SIG-M5 (cell line): ENCODE measurements around the gene IL1RAPL2.
"Not testable (repeated sequence)": the region's sequence is repeated elsewhere in the genome, so short reads cannot be mapped to it uniquely, and the experiment has no call there.

Experiments used
- DNase-seq: peaks from one replicate; lab custom pipeline; 2025; lab: John Stamatoyannopoulos, UW

Gene IL1RAPL2

DNA sequence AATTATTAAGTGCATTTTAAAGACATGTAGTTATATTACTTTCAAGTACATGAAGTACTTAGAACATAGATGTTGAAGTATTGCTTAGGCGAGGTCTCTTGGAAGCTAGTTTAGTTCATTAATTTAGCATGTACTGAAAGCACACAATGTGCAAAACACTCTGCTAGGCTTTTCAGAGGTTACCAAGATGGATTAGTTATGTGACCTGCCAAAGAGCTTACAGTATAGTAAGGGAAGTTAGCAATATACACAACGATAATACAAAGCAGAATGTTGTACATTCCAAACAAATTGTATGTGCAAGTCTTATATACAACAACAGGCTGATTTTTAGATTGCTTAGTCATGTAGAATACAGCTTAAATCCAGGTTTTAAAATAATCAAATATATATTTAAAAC, 1137.9 kb downstream of the IL1RAPL2 start:
- DNase-seq = no peak

DNA sequence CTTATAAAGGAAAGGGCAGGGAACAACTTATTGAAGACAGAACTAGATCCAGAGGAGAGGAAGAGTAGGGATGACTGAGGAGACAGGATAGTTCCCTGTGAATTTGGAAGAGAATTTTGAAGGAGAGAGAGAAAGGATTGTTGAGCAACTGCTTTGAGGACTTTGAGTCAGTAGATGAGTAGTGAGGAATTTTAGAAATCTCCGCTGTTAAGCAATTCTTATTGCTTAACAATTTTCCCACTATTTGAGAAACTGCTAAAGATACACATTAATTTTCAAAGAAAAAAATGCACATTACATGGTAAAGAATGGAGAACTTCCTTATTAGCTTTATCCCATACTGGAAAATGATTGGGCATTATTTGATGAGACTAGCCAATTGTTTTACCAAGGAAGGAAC, 1140.0 kb downstream of the IL1RAPL2 start:
- no peak for DNase-seq

- DNase-seq = no peak
Observed at GRCh38 chrX:105711805-105712204, 1145.8 kb downstream of the IL1RAPL2 start.

- DNase-seq = no peak
Observed at GRCh38 chrX:105715746-105716145, 1149.7 kb downstream of the IL1RAPL2 start.

- no peak for DNase-seq
Observed at GRCh38 chrX:105723966-105724735, 1158.2 kb downstream of the IL1RAPL2 start.

DNA sequence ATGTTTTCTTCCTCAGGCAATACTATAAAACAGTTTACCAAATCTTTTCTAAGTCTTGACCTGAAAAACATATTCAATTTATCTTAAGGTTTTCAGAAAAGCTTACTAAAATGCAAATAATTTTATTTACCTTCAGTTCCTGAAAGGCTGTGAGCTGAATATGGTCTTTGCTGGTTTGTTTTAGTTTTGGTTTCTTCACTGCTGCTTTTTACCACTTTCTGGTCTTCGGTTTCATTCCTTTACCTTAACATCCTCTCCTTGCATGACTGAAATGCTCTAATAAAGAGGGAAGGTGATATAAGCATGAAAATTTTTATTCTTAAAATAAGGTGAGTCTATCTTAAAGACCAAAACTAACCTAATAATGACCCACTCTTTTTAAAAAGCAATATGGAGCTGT, 1159.2 kb downstream of the IL1RAPL2 start:
- DNase-seq = no peak

GRCh38 chrX:105738162-105738561, 1172.2 kb downstream of the IL1RAPL2 start:
- DNase-seq = no peak

DNA sequence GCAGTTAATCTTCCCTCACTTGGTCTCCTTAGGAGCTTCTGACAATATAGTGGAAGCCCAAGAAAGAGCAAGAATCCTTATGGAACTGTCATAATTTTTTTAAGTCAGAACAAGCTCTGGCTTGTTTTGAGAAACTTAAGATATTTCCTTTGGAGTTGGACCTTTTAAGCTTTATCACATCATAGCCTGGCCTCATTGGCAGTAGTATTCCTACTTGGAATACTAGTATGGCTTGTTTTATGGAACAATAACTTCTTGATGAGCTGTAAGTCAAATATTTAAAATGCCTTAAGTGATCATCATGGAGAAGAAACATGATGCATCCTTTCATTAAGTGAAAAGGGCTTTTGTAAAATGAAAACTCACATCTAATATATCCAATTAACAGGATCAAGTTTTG, 1178.3 kb downstream of the IL1RAPL2 start:
- DNase-seq = no peak

DNA sequence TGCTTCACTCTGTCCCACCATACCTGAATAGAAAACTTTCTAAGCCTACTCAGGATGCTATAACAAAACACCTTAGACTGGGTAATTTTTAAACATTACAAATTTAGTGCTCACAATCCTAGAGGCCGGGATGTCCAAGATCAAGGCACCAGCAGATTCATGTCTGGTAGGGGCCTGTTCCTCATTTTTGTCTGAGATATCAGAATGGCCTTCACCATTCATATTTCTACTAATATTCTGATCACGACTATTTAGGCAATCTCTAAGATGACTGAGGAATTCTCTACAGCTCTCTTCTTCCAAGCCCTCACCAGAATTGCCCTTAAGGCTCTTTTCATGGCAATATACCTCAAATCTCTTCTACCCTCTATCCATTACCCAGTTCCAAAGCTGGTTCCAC, 1178.9 kb downstream of the IL1RAPL2 start:
- DNase-seq = no peak

DNA sequence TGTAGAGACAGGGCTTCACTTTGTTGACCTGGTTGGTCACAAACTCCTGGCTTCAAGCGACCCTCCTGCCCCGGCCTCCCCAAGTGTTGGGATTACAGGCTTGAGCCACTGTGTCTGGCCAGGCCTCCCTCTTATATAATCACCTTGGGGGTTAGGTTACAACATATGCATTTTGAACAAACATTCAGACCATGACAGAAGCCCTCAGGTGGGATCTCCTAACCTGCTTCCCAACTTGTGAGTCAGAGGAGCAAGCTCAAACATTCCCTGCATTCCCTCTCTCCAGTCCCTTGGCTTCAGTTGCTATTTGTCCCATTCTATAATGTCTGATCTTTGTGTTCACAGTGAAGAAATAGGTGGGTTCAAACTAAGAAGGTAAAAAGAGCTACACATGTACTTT, 1179.9 kb downstream of the IL1RAPL2 start:
- DNase-seq = no peak

- no peak for DNase-seq
Observed at GRCh38 chrX:105752338-105752956, 1186.4 kb downstream of the IL1RAPL2 start.

GRCh38 chrX:105753411-105753810, 1187.4 kb downstream of the IL1RAPL2 start:
- no peak for DNase-seq

DNA sequence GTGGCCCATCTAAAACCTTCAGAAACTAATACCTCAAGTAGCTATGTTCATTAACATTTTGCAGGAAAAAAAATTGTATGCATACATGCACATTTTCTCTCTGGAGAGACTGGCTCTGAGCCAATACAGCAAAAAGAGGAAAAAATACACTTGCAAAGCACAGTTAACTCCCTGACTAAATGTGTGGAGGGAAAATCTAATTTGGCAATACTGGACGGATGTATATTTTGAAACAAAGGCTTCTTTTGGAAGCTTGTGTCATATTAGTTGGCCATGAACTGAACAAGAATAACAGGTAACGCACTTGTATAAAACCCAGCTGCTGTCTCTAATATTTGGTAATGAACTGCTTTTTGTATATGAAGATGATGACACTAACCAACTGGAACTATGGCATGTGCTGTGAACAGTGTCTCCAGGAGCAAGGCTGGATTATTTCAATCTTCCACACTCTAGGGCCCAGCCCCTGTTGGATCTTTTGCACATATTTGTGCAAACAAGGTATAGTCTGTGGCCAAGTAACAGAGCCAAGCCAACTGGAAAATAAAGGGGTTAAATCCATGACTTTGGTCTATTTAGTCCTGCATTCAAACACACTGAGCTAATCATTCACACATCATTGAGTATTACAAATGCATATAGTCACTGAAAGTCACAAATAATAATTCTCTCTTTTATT, 1188.4 kb downstream of the IL1RAPL2 start:
- DNase-seq = no peak

GRCh38 chrX:105755109-105755508, 1189.1 kb downstream of the IL1RAPL2 start:
- DNase-seq = no peak

DNA sequence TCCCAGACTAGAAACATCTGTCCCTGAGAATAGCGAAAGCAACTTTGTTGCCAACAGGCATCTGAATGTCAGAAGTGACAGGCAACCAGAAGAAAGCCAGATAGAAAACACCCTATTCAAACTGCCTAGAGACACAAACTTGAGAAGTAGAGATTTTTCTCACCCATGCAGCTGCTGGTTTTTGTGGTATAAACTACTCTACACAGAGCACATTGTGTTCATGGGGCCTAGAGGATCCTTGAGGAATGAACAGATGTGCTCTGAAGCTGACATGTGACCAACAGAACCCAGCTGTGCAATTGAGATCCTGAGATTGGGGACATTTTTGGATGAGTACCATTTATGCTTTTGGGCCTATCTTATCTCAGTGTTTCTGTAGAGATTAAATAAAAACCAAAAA, 1192.8 kb downstream of the IL1RAPL2 start:
- no peak for DNase-seq

GRCh38 chrX:105759598-105759997, 1193.6 kb downstream of the IL1RAPL2 start:
- DNase-seq = no peak

DNA sequence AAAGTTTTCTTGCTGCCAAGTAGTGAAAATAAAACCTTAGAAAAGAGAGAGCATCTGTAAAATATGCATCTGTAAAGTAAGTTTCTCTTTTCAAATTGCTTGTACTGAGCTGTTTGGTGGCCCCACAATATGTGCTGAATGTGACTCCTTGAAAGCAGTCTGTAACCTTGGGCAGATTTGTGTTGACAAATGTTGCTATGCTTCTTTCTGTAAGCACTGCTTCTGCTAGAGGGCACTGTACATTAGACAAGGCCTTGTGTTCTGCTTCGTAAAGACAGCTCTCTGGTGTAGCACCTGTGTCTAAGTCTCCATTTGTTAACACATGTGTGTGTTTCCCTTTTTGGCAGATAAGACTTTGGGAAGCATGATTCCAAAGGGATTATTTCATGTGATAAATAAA, 1199.7 kb downstream of the IL1RAPL2 start:
- DNase-seq = no peak

DNA sequence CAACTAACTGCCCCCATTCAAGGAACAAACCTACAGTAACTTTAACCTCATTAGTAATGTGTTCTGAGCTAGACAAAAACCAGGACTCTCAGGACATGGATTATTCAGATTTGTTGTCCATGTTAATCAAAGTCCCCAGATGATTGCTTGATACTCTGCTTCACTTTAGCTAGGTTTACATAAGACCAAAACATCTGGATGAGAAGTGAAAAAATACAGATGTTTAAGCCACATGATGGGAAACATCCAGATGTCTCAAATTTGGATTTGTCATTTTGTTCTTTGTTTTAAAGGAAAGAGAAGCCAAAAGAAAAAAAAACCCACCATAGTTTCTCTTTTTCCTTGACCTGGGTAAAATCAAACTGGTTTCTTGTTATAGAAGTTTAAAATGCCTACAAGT, 1207.8 kb downstream of the IL1RAPL2 start:
- DNase-seq = no peak

- DNase-seq = no peak
Observed at GRCh38 chrX:105775679-105776078, 1209.7 kb downstream of the IL1RAPL2 start.

GRCh38 chrX:105781804-105782203, 1215.8 kb downstream of the IL1RAPL2 start:
- no peak for DNase-seq

GRCh38 chrX:105796877-105797276, 1230.9 kb downstream of the IL1RAPL2 start:
- DNase-seq = not testable (repeated sequence)

GRCh38 chrX:105803891-105804290, 1237.9 kb downstream of the IL1RAPL2 start:
- no peak for DNase-seq

- not testable (repeated sequence) for DNase-seq
Observed at GRCh38 chrX:105805655-105806054, 1239.7 kb downstream of the IL1RAPL2 start.
